Psoas muscle (tissue), 8 donors: Measurements from ENCODE around the gene FGF14. TPM values are rescaled to one million over a fixed set of nuclear protein-coding genes. Genes with fewer than 3 reads are reported as not detected.

Source experiments
- ATAC-seq, 4 donors: fragments of 200-7000 bp; cut with Tn5 transposase; one replicate each; pipeline ENCODE4 v1.9.1; 2020; ENCODE audit warnings: moderate library complexity in 3 of 4, mild to moderate bottlenecking in 2 of 4
- DNase-seq, 2 donors: peaks; one replicate each; pipeline ENCODE4 v3.0.0-alpha.2; 2020
- H3K27ac ChIP-seq: fragments of 200-600 bp; one replicate; pipeline ENCODE4 v1.8.0; 2022
- H3K27me3 ChIP-seq, 3 donors: fragments of 200-600 bp in 1 of 3; one replicate each; pipeline versions ENCODE4 v1.6.1 to v1.8.0; 2013 to 2022; ENCODE audit warnings: low read length in 2 of 3, mild to moderate bottlenecking in 2 of 3, moderate library complexity in 1 of 3; ENCODE audit not compliant: insufficient read depth in 3 of 3
- H3K36me3 ChIP-seq, 2 donors: fragments of 200-600 bp in 1 of 2; one replicate each; pipeline versions ENCODE4 v1.6.1 to v1.8.0; 2013 to 2022; ENCODE audit warnings: low read depth in 1 of 2, mild to moderate bottlenecking in 1 of 2, moderate library complexity in 1 of 2; ENCODE audit not compliant: insufficient read depth in 1 of 2
- H3K4me1 ChIP-seq: fragments of 200-600 bp; one replicate; pipeline ENCODE4 v1.8.0; 2022
- H3K4me3 ChIP-seq: fragments of 200-600 bp; one replicate; pipeline ENCODE4 v1.8.0; 2022; ENCODE audit warnings: mild to moderate bottlenecking
- H3K9me3 ChIP-seq: fragments of 200-600 bp; one replicate; pipeline ENCODE4 v1.8.0; 2022
- CTCF ChIP-seq: fragments of 200-600 bp; IDR thresholded peaks from one replicate; pipeline ENCODE4 v1.8.0; 2022; ENCODE audit warnings: antibody characterized with exemption
- WGBS, 3 donors: extraction: QIAGEN DNeasy Blood & Tissue Kit; methylation state at CpG; one replicate each; pipeline versions ENCODE4 v1.1.6 to v1.1.7; 2013; 5-methylcytosine and 5-hydroxymethylcytosine counted together
- intact Hi-C, 2 donors: fragments of 100-400 bp; cut with DNase I; formaldehyde crosslinking; loops; one replicate each; pipeline versions ENCODE4 v1.11.0 to v1.14.2; 2022
- polyA plus RNA-seq, 3 donors: library from polyadenylated mRNA; stranded (reverse); fragments of 200-250 nt; gene quantifications; one replicate each; pipeline ENCODE4 v1.2.3, GENCODE V29; 2013
- total RNA-seq, 4 donors: library from RNA; stranded (reverse); fragmentation: NEBNext Ultra II Directional in 2 of 4; extraction: Animal tissue kit (Norgen Biotek cat#: 25700) in 2 of 4; gene quantifications; one replicate each; pipeline versions ENCODE4 v1.2.1 to v1.2.4, GENCODE V29; 2021 to 2023
- donor health status: healthy with polysubstance abuse.
- donor health status: DM: no; HTN: no; CAD: no; lungs with moderate emphysema.
- donor health status: Bipolar disorder and iron deficiency.
- donor health status: healthy.
- donor health status: DM: yes; HTN: yes; CAD: no.
- donor health status: DM: no; HTN: no; CAD: no.
- donor health status: DM: no; HTN: no; CAD: no.
- donor health status: DM: yes; HTN: yes; CAD: no.

FGF14 gene
- total and polyA plus RNA-seq, 7 donors = 0.01 to 0.05 (median 0.02) TPM; not detected in 4

- H3K4me3 ChIP-seq = no peak overlapping the region
- H3K27me3 ChIP-seq = no peaks in the 10 kb centered on the region
- TF ChIP-seq CTCF = no peak
- H3K36me3 ChIP-seq = no peaks in the 10 kb centered on the region
- no peak overlapping the region for H3K27ac ChIP-seq
- H3K4me1 ChIP-seq = no peaks in the 10 kb centered on the region
- DNase-seq (no peak), ATAC-seq (no peak)
- no peaks in the 10 kb centered on the region for H3K9me3 ChIP-seq
- 88 to 97% (median 89%) methylated on average over 1 of the region's 1 CpG for WGBS, 3 donors
- intact Hi-C loops = no loop called here
Measured at GRCh38 chr13:101703081-101703480, 698.8 kb downstream of the FGF14 start.

- TF ChIP-seq CTCF = no peak
- 46 to 70% (median 52%) methylated on average over 3 of the region's 3 CpGs for WGBS, 3 donors
- H3K4me3 ChIP-seq = no peak overlapping the region
- intact Hi-C loops = no loop called here
- DNase-seq (no peak), ATAC-seq (peak in 3 of 4 donors; percentile 59 to 76 (median 68))
- H3K27me3 ChIP-seq = no peaks in the 10 kb centered on the region
- H3K4me1 ChIP-seq = no peaks in the 10 kb centered on the region
- H3K36me3 ChIP-seq = no peaks in the 10 kb centered on the region
- H3K27ac ChIP-seq = no peak overlapping the region
- no peaks in the 10 kb centered on the region for H3K9me3 ChIP-seq
Measured at GRCh38 chr13:101700598-101700997, 701.2 kb downstream of the FGF14 start.

- TF ChIP-seq CTCF = no peak
- Histone ChIP-seq H3K27ac (no peak overlapping the region), H3K36me3 (no peaks in the 10 kb centered on the region), H3K4me1 (no peaks in the 10 kb centered on the region), H3K4me3 (no peak overlapping the region), H3K9me3 (no peaks in the 10 kb centered on the region), H3K27me3 (no peaks in the 10 kb centered on the region)
- intact Hi-C loops = no loop called here
- ATAC-seq = no peak
- no peak for DNase-seq
- 62 to 73% (median 64%) methylated on average over 2 of the region's 2 CpGs for WGBS, 3 donors
Measured at GRCh38 chr13:101698400-101698799, 703.4 kb downstream of the FGF14 start.

GRCh38 chr13:101697745-101698144, 704.1 kb downstream of the FGF14 start:
- ATAC-seq (no peak), DNase-seq (no peak)
- intact Hi-C loops = no loop called here
- H3K36me3 ChIP-seq = no peaks in the 10 kb centered on the region
- no peaks in the 10 kb centered on the region for H3K4me1 ChIP-seq
- 48 to 58% (median 52%) methylated on average over 3 of the region's 3 CpGs for WGBS, 3 donors
- no peak for TF ChIP-seq CTCF
- no peaks in the 10 kb centered on the region for H3K27me3 ChIP-seq
- no peaks in the 10 kb centered on the region for H3K9me3 ChIP-seq
- H3K27ac ChIP-seq = no peak overlapping the region
- H3K4me3 ChIP-seq = no peak overlapping the region

GRCh38 chr13:101695870-101696516, 705.9 kb downstream of the FGF14 start:
- WGBS, 3 donors = 62 to 84% (median 66%) methylated on average over 4 of the region's 4 CpGs
- no peak for TF ChIP-seq CTCF
- peak in 3 of 4 donors; percentile 15 to 63 (median 27) for ATAC-seq
- DNase-seq = peak; percentile 24 to 58
- Histone ChIP-seq H3K9me3 (no peaks in the 10 kb centered on the region), H3K27ac (no peak overlapping the region), H3K27me3 (no peaks in the 10 kb centered on the region), H3K36me3 (no peaks in the 10 kb centered on the region), H3K4me1 (no peaks in the 10 kb centered on the region), H3K4me3 (no peak overlapping the region)
- intact Hi-C loops = no loop called here
